Measurements from ENCODE around the gene ZCCHC24.

ZCCHC24 gene

GRCh38 chr10:79355420-79356017 is 89.9 kb downstream of the ZCCHC24 start:
- no peak for DNase-seq

DNA sequence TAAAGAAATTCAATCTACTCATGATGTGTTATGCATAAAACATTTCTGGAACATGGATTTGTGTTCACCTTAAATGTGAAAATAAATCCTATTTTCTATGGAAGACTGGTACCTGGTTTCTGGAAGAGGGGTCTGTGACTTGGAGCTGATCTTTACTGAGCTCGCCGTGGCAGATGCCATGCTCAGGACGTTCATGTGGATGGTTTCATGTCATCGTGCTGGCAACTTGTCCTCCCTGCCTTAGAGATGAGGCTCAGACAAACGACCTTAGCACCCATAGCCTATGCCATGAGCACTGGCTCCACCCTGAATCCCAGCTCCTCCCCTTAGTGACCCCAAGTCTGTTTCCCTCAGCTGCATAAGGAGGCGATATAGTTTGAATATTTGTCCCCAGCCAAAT is 90.8 kb downstream of the ZCCHC24 start:
- DNase-seq, result no peak

DNA sequence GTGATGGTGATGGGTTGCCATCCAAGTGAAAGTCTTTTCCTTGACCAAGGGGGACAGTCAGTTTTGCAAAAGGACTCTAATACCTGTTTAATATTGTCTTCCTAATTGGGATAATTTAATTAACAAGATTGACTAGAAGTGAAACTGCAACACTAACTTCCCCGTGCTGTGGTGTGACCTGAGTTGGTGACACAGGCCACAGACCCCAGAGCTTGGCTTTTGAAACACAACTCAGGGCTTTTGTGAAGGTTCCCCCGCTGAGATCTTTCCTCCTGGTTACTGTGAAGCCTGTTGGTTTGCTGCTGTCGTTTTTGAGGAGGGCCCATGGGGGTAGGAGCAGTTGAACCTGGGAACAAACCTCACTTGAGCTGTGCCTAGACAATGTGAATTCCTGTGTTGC is 91.3 kb downstream of the ZCCHC24 start:
- DNase-seq, result no peak

- DNase-seq, result no peak
Measured at GRCh38 chr10:79353726-79354125, 91.7 kb downstream of the ZCCHC24 start.

DNA sequence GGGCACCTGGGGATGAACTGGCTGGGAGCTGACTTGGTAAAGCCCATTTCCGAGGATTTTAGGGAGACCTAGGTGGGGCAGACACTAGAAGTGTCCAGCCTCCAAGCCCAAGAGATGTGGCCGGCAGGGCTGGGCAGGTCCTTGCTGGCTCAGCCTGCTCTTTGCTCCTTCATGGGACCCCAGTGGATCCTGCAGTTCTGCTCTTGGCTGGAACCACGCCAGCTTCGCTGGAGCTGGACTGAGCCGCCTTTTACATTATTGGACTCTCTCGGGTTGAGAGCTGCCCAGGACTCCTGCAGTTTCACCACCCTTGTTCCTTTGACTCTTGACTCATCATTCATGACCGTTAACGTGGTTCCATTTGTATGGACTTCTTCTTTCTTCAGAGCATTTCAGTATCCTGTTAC is 92.4 kb downstream of the ZCCHC24 start:
- no peak for DNase-seq

DNA sequence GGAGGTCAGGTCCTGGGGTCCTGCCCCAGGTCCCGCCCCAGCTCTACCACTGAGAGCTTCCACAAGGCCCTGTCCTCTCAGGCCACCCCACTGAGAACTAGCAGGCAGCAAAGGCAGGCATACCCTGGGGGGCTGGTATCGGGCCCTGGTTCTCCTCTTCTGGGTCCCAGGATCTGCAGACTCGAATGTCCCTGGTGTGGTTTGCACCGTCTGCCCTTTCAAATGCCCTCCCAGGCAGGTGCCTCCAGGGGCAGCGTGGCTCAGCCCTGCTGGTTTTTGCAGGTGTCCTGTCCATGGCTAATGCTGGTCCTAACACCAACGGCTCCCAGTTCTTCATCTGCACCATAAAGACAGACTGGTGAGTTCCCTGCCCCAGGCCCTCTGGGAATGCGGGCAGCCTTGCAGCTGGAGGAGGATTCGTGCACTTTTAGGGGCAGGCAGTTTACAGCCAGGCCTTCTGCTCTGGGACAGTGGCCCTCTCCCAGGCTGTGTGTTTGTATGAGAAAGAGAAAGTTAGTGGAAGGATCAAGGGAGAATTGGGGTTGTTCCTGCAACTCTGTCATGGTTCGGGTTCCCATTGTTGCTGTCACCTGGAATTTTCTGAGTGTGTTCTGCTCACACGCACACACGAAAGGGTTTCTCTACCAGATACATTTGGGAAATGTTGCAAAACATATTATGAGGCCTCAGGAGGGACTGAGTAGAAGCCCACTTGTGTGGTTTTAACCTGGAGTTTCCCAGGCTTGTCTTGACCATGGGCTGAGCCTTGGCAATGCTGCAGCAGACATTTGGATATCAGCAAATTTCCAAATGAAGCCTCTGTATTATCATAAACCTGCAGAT is 93.2 kb downstream of the ZCCHC24 start:
- no peak for DNase-seq

GRCh38 chr10:79351332-79351731 is 94.1 kb downstream of the ZCCHC24 start:
- no peak for DNase-seq

- DNase-seq, result no peak
Measured at GRCh38 chr10:79350407-79351154, 94.8 kb downstream of the ZCCHC24 start.

DNA sequence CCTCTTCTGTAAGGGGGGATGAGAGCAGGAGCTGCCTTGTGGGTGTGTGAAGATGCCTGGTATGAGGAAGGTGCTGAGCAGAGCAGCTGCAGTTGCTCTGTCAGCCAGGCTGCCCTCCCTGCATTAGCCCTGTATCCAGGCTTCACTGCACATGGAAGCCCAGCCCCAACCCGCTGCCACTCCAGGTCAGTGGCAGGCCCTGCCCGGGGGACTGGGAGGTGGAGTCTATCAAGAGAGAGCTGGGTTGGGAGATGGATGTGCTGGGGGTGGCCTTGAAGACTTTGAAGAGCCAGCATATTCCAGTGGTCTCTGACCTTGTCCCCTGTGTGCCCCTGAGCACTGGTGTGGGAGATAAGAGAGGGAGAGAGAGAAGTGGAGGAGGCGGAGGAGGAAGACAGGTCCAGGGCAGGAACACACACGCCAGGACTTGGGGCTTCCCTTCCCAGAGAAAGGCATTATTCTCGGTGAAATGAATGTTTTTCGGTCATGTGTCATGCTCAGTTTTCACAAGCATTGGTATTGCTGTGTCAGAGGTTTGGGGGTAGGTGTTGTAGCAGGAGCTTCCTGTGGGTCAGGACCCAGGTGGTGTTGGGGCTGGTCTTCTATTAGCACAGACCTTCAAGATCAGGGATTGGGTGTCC is 95.5 kb downstream of the ZCCHC24 start:
- DNase-seq, result no peak

GRCh38 chr10:79349072-79349491 is 96.3 kb downstream of the ZCCHC24 start:
- no peak for DNase-seq

GRCh38 chr10:79348640-79348988 is 96.8 kb downstream of the ZCCHC24 start:
- DNase-seq, result no peak

- DNase-seq, result peak; percentile 82
Measured at GRCh38 chr10:79347894-79348639, 97.4 kb downstream of the ZCCHC24 start.

GRCh38 chr10:79347226-79347893 is 98.1 kb downstream of the ZCCHC24 start, which contains the start of gene PPIF:
TSS of gene PPIF (plus strand) at chr10:79347469. CDS start at chr10:79347549, 80 bp downstream.
- DNase-seq, result peak; percentile 95

DNA sequence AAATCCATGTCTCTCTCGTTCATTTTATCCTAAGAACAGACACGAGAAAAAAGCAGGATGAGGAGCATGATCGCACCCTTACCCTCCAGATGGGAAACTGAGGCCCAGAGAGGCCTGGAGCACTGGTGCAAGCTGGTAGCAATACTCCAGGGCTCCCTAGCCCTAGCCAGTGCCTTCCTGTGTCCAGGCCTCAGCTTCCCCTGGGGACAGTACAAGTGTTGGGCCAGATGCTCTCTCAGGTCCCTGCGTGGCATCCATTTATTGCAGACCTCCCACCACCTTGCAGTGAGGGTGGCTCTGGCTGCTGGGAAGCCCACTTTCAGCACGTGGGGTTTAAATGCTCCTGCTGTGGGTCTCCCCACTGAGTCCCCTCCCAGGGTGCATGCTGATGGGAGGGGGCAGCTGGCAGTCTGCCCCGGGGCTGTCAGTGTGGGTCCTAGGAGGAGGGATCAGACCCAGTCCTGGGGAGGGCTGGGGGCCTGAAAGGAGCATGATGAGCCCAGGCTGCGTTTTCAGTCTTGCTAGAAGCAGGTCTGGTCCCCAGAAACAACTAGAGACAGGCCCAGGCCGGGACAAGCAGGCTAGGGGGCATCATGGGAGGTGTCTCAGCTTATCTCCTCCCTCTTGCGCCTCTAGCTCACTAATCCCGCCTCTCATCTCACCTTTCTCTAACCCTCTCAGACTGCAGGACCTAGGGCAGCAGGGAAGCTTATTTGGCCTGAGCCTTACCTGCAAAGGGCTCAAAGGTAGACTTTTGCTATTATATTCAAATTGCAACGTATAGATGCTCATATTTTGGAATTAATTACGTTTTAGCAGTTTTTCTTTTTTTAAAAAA is 98.8 kb downstream of the ZCCHC24 start:
- DNase-seq, result no peak

DNA sequence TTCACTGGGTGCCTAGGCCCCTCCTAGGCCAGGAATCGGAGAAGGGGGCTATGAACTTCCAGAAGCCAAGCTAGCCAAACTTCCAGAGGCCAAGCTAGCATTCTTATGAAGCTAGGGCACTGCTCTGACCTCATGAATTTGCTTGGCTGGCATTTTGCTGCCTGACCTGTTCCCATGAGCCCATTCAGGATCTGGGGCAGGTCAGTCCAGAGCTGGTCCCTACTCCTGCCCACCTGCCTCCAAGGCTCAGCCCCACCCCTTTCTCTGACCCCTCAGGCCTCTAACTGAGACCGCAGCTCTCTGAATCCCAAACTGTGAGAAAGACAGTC is 99.4 kb downstream of the ZCCHC24 start:
- no peak for DNase-seq

DNA sequence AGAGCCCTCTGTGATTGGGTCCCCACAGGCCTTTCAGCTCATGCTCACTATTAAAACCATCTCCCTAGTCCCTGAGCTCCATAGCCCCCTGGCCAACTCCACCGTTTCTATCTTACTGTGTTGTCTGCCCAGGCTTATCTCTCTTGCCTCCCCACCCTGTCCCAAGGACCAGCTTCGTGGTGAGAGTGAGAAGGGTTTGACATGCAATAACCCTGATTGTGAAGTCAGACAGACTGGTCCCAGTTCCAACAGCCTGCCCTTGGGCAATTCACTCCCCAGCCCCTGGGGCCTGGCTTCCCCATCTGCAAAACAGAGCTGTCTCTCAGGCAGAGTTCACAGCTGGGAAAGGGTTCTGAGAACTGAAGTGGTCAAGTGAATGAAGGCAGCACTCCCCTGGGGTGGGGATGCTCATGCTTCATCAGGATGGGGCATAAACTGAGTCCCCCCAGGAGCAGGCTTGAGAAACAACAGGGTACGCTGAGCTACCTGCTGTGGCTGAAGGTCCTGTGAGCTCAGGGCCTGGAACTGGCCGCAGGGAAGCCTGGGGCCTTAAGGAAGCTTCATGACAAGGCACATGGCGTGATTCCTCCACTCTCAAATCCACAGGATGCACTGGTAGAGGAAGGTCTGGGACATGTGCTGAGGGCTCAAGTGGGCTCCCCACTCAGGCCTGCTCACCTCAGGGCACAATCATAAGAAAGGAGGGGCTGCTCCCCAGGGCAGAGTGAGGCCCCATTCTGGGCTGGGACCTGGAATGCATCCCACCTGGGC is 100.0 kb downstream of the ZCCHC24 start:
- DNase-seq, result no peak

DNA sequence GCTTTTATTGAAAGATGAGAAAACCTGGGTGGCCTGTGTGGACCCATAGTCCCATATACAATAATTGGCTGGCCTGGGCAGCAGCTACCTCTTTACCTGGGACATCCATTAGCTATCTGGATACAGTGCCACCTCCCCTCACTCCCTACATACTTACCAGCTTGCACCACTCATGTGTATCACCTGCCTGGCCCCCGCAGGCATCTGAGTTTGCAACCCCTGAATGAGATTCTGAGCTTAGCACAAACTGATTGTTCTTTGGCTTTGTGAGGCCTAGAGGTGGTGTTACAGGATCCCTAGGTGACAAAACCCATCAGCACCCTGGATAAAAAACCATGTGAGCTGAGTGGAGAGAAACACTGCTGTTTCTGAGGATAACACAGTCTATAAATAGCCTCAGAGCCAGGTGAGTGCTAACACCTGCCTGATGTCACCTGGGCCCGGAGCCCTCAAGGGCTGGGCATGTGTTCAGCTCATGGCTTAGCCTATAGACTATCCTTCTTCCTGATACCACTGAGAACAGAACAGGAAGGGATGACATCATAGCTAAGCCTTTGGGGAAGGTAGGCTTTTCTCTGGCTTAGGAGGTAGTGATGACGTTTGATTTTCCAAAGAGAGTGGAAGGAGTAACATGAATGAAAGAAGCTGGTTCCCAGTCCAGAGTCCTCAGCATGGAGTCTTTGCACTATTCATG is 100.8 kb downstream of the ZCCHC24 start:
- no peak for DNase-seq

- no peak for DNase-seq
Measured at GRCh38 chr10:79342811-79343561, 102.4 kb downstream of the ZCCHC24 start.

DNA sequence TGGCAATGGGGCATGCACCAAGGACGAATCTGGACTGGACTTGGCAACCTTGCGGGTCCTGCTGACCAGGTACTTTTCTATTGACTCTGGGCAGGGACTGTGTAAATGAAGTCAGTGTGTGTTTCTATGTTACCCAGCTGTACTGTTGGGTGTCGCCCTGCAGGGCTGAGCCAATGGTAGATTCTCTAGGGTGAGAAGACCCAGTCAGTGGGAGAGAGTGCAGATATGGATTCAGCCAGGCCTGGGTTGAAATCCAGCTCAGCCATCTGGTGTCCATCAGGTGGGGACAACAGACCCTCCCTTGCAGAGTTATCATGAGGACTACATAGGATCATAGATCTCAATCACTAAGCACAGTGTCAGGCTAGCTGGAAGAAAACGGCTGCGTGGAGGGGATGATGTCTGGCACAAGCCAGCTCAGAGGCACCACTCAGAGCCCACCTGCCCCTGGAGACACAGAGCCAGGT is 103.1 kb downstream of the ZCCHC24 start:
- no peak for DNase-seq
